Measurements from ENCODE around the gene WASHC2A. TPM values are rescaled to one million over a fixed set of nuclear protein-coding genes. Genes with fewer than 3 reads are reported as not detected.
"Not testable (repeated sequence)": the region's sequence is repeated elsewhere in the genome, so short reads cannot be mapped to it uniquely, and the experiment has no call there.

WASHC2A gene
- total RNA-seq, 1 donor, result 98.8 TPM

GRCh38 chr10:50101747-50102146, 34.0 kb downstream of the WASHC2A start:
- H4K20me1 ChIP-seq (ENCODE audit: insufficient read depth, low read length); H3K79me2 ChIP-seq (ENCODE audit: insufficient read depth, low read length); H3K27me3 ChIP-seq (ENCODE audit: insufficient read depth, low read length); H3K27ac ChIP-seq (ENCODE audit: low read depth, low read length); H2AFZ ChIP-seq (ENCODE audit: low read length); H3K4me3 ChIP-seq (ENCODE audit: insufficient read depth, low read length); H3K4me2 ChIP-seq (ENCODE audit: insufficient read depth, low read length); DNase-seq (ENCODE audit: insufficient read length, low spot score, missing footprints); H3K9me3 ChIP-seq (ENCODE audit: low read depth, low read length); H3K36me3 ChIP-seq (ENCODE audit: insufficient read depth, low read length); H3K4me1 ChIP-seq (ENCODE audit: insufficient read depth, low read length): not testable (repeated sequence)

- DNase-seq (ENCODE audit: insufficient read length, low spot score, missing footprints); H3K79me2 ChIP-seq (ENCODE audit: insufficient read depth, low read length); H3K4me3 ChIP-seq (ENCODE audit: insufficient read depth, low read length); H2AFZ ChIP-seq (ENCODE audit: low read length); H3K27ac ChIP-seq (ENCODE audit: low read depth, low read length); H3K27me3 ChIP-seq (ENCODE audit: insufficient read depth, low read length); H3K4me1 ChIP-seq (ENCODE audit: insufficient read depth, low read length); H3K9me3 ChIP-seq (ENCODE audit: low read depth, low read length); H3K36me3 ChIP-seq (ENCODE audit: insufficient read depth, low read length); H3K4me2 ChIP-seq (ENCODE audit: insufficient read depth, low read length); H4K20me1 ChIP-seq (ENCODE audit: insufficient read depth, low read length): not testable (repeated sequence)
These were observed 34.5 kb downstream of the WASHC2A start for GRCh38 chr10:50102267-50102666.

GRCh38 chr10:50108999-50109698, 41.4 kb downstream of the WASHC2A start:
- H3K27ac ChIP-seq (ENCODE audit: low read depth, low read length); H3K4me2 ChIP-seq (ENCODE audit: insufficient read depth, low read length); H3K4me3 ChIP-seq (ENCODE audit: insufficient read depth, low read length); DNase-seq (ENCODE audit: insufficient read length, low spot score, missing footprints); H2AFZ ChIP-seq (ENCODE audit: low read length); H3K4me1 ChIP-seq (ENCODE audit: insufficient read depth, low read length); H3K27me3 ChIP-seq (ENCODE audit: insufficient read depth, low read length); H4K20me1 ChIP-seq (ENCODE audit: insufficient read depth, low read length); H3K9me3 ChIP-seq (ENCODE audit: low read depth, low read length); H3K36me3 ChIP-seq (ENCODE audit: insufficient read depth, low read length); H3K79me2 ChIP-seq (ENCODE audit: insufficient read depth, low read length): not testable (repeated sequence)

- not testable (repeated sequence) for H3K79me2 ChIP-seq (ENCODE audit: insufficient read depth, low read length); H3K9me3 ChIP-seq (ENCODE audit: low read depth, low read length); H3K4me1 ChIP-seq (ENCODE audit: insufficient read depth, low read length); H2AFZ ChIP-seq (ENCODE audit: low read length); H3K27me3 ChIP-seq (ENCODE audit: insufficient read depth, low read length); H3K4me2 ChIP-seq (ENCODE audit: insufficient read depth, low read length); DNase-seq (ENCODE audit: insufficient read length, low spot score, missing footprints); H3K4me3 ChIP-seq (ENCODE audit: insufficient read depth, low read length); H3K36me3 ChIP-seq (ENCODE audit: insufficient read depth, low read length); H4K20me1 ChIP-seq (ENCODE audit: insufficient read depth, low read length); H3K27ac ChIP-seq (ENCODE audit: low read depth, low read length)
These were observed 44.8 kb downstream of the WASHC2A start for GRCh38 chr10:50112419-50113112.

GRCh38 chr10:50126765-50127164, 59.0 kb downstream of the WASHC2A start:
- H3K79me2 ChIP-seq (ENCODE audit: insufficient read depth, low read length); H3K4me1 ChIP-seq (ENCODE audit: insufficient read depth, low read length); H3K27ac ChIP-seq (ENCODE audit: low read depth, low read length); DNase-seq (ENCODE audit: insufficient read length, low spot score, missing footprints); H3K9me3 ChIP-seq (ENCODE audit: low read depth, low read length); H3K4me2 ChIP-seq (ENCODE audit: insufficient read depth, low read length); H3K4me3 ChIP-seq (ENCODE audit: insufficient read depth, low read length); H2AFZ ChIP-seq (ENCODE audit: low read length); H4K20me1 ChIP-seq (ENCODE audit: insufficient read depth, low read length); H3K27me3 ChIP-seq (ENCODE audit: insufficient read depth, low read length); H3K36me3 ChIP-seq (ENCODE audit: insufficient read depth, low read length): not testable (repeated sequence)

GRCh38 chr10:50127770-50128292, 60.1 kb downstream of the WASHC2A start:
- H3K27ac ChIP-seq (ENCODE audit: low read depth, low read length); H3K27me3 ChIP-seq (ENCODE audit: insufficient read depth, low read length); H3K4me2 ChIP-seq (ENCODE audit: insufficient read depth, low read length); H3K79me2 ChIP-seq (ENCODE audit: insufficient read depth, low read length); H4K20me1 ChIP-seq (ENCODE audit: insufficient read depth, low read length); H3K4me1 ChIP-seq (ENCODE audit: insufficient read depth, low read length); DNase-seq (ENCODE audit: insufficient read length, low spot score, missing footprints); H3K4me3 ChIP-seq (ENCODE audit: insufficient read depth, low read length); H2AFZ ChIP-seq (ENCODE audit: low read length); H3K9me3 ChIP-seq (ENCODE audit: low read depth, low read length): not testable (repeated sequence)
- peaks cover 15% of the 10 kb centered on the region for H3K36me3 ChIP-seq (ENCODE audit: insufficient read depth, low read length)

- H2AFZ ChIP-seq (ENCODE audit: low read length); H3K27ac ChIP-seq (ENCODE audit: low read depth, low read length); H3K9me3 ChIP-seq (ENCODE audit: low read depth, low read length); H3K79me2 ChIP-seq (ENCODE audit: insufficient read depth, low read length); H3K4me1 ChIP-seq (ENCODE audit: insufficient read depth, low read length); DNase-seq (ENCODE audit: insufficient read length, low spot score, missing footprints); H3K4me3 ChIP-seq (ENCODE audit: insufficient read depth, low read length); H3K27me3 ChIP-seq (ENCODE audit: insufficient read depth, low read length); H3K4me2 ChIP-seq (ENCODE audit: insufficient read depth, low read length); H4K20me1 ChIP-seq (ENCODE audit: insufficient read depth, low read length): not testable (repeated sequence)
- H3K36me3 ChIP-seq (ENCODE audit: insufficient read depth, low read length), result peaks cover 19% of the 10 kb centered on the region
These were observed 63.7 kb downstream of the WASHC2A start for GRCh38 chr10:50131245-50131965.

- H3K4me2 ChIP-seq (ENCODE audit: insufficient read depth, low read length); H3K9me3 ChIP-seq (ENCODE audit: low read depth, low read length); H3K4me3 ChIP-seq (ENCODE audit: insufficient read depth, low read length); DNase-seq (ENCODE audit: insufficient read length, low spot score, missing footprints); H3K27me3 ChIP-seq (ENCODE audit: insufficient read depth, low read length); H4K20me1 ChIP-seq (ENCODE audit: insufficient read depth, low read length); H3K79me2 ChIP-seq (ENCODE audit: insufficient read depth, low read length); H3K4me1 ChIP-seq (ENCODE audit: insufficient read depth, low read length); H3K27ac ChIP-seq (ENCODE audit: low read depth, low read length); H2AFZ ChIP-seq (ENCODE audit: low read length): not testable (repeated sequence)
- H3K36me3 ChIP-seq (ENCODE audit: insufficient read depth, low read length), result peaks cover 19% of the 10 kb centered on the region
These were observed 64.6 kb downstream of the WASHC2A start for GRCh38 chr10:50132322-50132721.

Data from osteoblast (primary cell).